ENCODE results near the gene DGKG. TPM values are rescaled to one million over a fixed set of nuclear protein-coding genes. Genes with fewer than 3 reads are reported as not detected.

Gene DGKG
- total and polyA plus RNA-seq, 7 donors, result 3.6 to 12.1 (median 8.0) TPM

DNA sequence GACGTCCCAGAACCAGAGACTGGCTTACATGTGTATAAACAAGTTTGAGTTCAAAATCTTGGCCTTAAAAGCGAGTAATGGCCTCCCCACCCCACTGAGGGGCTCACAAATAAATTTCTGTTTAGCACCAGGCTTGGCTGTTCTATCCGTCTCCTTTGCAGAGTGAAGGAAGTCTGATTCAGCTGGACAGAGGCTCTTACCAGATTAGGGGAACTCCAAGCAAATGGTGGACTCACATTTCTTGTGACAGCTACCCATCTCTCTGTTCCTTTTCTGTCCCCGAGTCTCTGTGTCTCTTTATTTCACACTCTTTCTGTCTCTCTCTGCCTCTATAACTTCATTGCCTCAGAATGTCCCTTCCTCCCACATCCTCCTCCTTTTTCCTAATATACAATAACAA lies 62.7 kb downstream of the DGKG start:
- H3K4me1 ChIP-seq, result no peaks in the 10 kb centered on the region
- DNase-seq, result no peak
- H3K27me3 ChIP-seq (ENCODE audit: insufficient read depth in 3 of 3, low read length in 2 of 3), result no peaks in the 10 kb centered on the region
- WGBS, 3 donors, result 41 to 50% (median 42%) methylated on average over 4 of the region's 4 CpGs
- H3K9me3 ChIP-seq, result no peaks in the 10 kb centered on the region
- no peak overlapping the region for H3K27ac ChIP-seq
- ATAC-seq, result no peak
- intact Hi-C loops (cut with DNase I), result no loop called here
- H3K36me3 ChIP-seq (ENCODE audit: insufficient read depth in 1 of 2, low read depth in 1 of 2), result no peaks in the 10 kb centered on the region
- no peak overlapping the region for H3K4me3 ChIP-seq
- TF ChIP-seq, protein P1, sequence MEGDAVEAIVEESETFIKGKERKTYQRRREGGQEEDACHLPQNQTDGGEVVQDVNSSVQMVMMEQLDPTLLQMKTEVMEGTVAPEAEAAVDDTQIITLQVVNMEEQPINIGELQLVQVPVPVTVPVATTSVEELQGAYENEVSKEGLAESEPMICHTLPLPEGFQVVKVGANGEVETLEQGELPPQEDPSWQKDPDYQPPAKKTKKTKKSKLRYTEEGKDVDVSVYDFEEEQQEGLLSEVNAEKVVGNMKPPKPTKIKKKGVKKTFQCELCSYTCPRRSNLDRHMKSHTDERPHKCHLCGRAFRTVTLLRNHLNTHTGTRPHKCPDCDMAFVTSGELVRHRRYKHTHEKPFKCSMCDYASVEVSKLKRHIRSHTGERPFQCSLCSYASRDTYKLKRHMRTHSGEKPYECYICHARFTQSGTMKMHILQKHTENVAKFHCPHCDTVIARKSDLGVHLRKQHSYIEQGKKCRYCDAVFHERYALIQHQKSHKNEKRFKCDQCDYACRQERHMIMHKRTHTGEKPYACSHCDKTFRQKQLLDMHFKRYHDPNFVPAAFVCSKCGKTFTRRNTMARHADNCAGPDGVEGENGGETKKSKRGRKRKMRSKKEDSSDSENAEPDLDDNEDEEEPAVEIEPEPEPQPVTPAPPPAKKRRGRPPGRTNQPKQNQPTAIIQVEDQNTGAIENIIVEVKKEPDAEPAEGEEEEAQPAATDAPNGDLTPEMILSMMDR (IDR thresholded peaks at IDR 0.05), result no peak

DNA sequence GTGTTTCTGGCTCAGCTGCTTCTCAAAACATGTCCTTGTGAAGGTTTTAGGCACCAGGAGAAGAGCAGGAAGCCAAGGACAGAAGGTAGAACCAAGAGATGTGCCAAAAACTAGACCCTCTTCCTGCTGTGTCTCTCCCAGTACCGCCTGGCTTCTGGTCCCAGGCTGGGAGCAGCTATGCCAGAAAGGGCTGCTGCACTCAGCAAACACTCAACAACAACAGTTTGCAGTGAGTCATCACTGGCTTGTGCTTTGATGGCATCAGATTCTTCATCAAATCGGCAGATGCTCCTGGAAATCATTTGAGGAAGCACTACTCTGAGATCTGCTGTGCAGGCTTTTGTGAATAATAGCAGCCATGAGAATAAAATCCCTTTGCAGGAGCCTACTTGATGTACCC lies 63.2 kb downstream of the DGKG start:
- WGBS, 3 donors, result 18 to 35% (median 20%) methylated on average over 2 of the region's 2 CpGs
- H3K36me3 ChIP-seq (ENCODE audit: insufficient read depth in 1 of 2, low read depth in 1 of 2), result no peaks in the 10 kb centered on the region

DNA sequence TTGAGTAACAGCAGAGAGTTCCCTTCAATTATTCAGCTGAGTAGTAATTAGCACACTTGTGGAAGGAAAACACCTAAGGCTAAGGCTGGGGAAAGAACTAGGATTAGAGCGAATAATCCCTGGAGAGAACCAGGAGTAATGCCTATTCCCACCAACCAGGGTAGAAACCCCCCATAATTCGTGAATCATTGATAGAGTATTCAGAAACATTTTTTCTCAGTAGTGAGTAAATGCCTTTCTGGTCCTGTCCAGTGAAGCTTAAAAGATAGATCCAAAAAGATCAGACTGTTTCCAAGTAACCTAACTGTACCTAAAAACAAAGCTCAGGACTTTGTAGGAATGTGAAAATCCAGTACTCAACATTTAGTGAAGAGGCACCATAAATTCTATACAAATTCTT lies 71.2 kb downstream of the DGKG start:
- Histone ChIP-seq H3K27ac (no peak overlapping the region), H3K4me3 (no peak overlapping the region), H3K36me3 (ENCODE audit: insufficient read depth in 1 of 2, low read depth in 1 of 2) (no peaks in the 10 kb centered on the region), H3K4me1 (no peaks in the 10 kb centered on the region), H3K27me3 (ENCODE audit: insufficient read depth in 3 of 3, low read length in 2 of 3) (no peaks in the 10 kb centered on the region), H3K9me3 (no peaks in the 10 kb centered on the region)
- TF ChIP-seq, protein P1 (IDR thresholded peaks at IDR 0.05), result no peak
- intact Hi-C loops (cut with DNase I), result loop anchor here in 1 of 2 donors (5.0 kb wide), 1 partner anchor 102 kb away; no protein-coding TSS in a partner anchor
- DNase-seq, result no peak
- ATAC-seq, result no peak
- 75 to 92% (median 83%) methylated on average over 2 of the region's 2 CpGs for WGBS, 3 donors

More for the DNA sequence above, 63.2 kb downstream of the DGKG start:
- DNase-seq, result no peak
- H3K27me3 ChIP-seq (ENCODE audit: insufficient read depth in 3 of 3, low read length in 2 of 3), result no peaks in the 10 kb centered on the region
- H3K27ac ChIP-seq, result no peak overlapping the region
- H3K4me3 ChIP-seq, result no peak overlapping the region
- no peaks in the 10 kb centered on the region for H3K9me3 ChIP-seq
- TF ChIP-seq, protein P1 (IDR thresholded peaks at IDR 0.05), result no peak
- intact Hi-C loops (cut with DNase I), result no loop called here
- no peaks in the 10 kb centered on the region for H3K4me1 ChIP-seq
- no peak for ATAC-seq

DNA sequence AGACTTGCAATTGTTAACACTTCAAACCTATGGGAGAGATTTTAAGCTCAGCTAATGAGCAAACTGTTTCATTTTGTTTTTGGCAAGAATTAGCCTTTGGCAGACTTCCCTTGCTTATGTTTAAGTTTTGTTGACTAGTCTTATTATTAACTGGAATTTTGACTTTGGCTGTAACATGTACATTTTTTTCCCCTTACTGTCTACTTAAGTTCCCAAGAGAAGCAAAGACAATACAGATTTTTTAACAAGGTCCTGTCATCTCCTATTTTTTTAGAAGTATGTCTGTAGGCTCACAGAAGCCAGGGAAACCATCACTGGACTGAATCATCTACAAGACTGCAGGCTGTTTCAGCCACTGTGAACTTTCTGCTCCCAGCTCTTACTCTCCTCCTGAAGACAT lies 74.3 kb downstream of the DGKG start:
- intact Hi-C loops (cut with DNase I), result loop anchor here in 1 of 2 donors (2.0 kb wide), 1 partner anchor 51 kb away; no protein-coding TSS in a partner anchor
- H3K27me3 ChIP-seq (ENCODE audit: insufficient read depth in 3 of 3, low read length in 2 of 3), result peaks cover 0 to 1% (median 0%) of the 10 kb centered on the region in 3 donors
- H3K4me1 ChIP-seq, result no peaks in the 10 kb centered on the region
- TF ChIP-seq, protein P1 (IDR thresholded peaks at IDR 0.05), result no peak
- ATAC-seq (no peak), DNase-seq (no peak)
- H3K9me3 ChIP-seq, result no peaks in the 10 kb centered on the region
- H3K4me3 ChIP-seq, result no peak overlapping the region
- H3K36me3 ChIP-seq (ENCODE audit: insufficient read depth in 1 of 2, low read depth in 1 of 2), result no peaks in the 10 kb centered on the region
- H3K27ac ChIP-seq, result no peak overlapping the region

DNA sequence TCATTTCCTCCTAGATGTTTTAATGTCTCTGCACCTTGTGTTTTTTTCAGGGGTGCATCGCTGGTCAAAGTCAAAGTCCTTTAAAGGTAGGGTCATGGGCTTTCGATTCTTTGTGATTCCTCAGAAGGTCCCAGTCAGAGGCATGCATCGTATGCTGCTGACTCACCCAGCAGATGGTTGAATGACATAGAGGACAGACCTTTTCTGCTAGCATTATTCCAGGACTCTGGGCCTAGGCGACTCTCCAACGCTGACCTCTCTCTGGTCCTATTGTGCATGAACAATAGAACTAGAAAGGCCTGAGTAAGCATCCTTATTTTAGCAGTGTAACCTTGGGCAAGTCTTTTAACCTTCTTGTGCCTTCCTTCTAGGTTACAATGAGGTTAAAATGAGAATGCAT lies 75.9 kb downstream of the DGKG start:
- no peak for ATAC-seq
- 76 to 87% (median 80%) methylated on average over 5 of the region's 5 CpGs for WGBS, 3 donors
- Histone ChIP-seq H3K4me3 (no peak overlapping the region), H3K4me1 (no peaks in the 10 kb centered on the region), H3K27me3 (ENCODE audit: insufficient read depth in 3 of 3, low read length in 2 of 3) (peaks cover 0 to 1% (median 0%) of the 10 kb centered on the region in 3 donors), H3K27ac (no peak overlapping the region), H3K9me3 (no peaks in the 10 kb centered on the region), H3K36me3 (ENCODE audit: insufficient read depth in 1 of 2, low read depth in 1 of 2) (no peaks in the 10 kb centered on the region)
- TF ChIP-seq, protein P1 (IDR thresholded peaks at IDR 0.05), result no peak
- no peak for DNase-seq
- intact Hi-C loops (cut with DNase I), result loop anchor here in 1 of 2 donors (2.0 kb wide), 1 partner anchor 53 kb away; no protein-coding TSS in a partner anchor

Measured in psoas muscle (tissue), 8 donors.